Vagina (tissue), 2 donors: ENCODE measurements around the gene DOCK2. TPM values are rescaled to one million over a fixed set of nuclear protein-coding genes. Genes with fewer than 3 reads are reported as not detected.

Experiments
- DNase-seq, 2 donors: peaks; one replicate each; pipeline ENCODE4 v3.0.0-alpha.2; 2017; ENCODE audit errors: extremely low spot score in 2 of 2
- H3K27ac ChIP-seq: fragments of 200-600 bp; sonication (generic); one replicate; pipeline ENCODE4 v1.5.1; 2019
- H3K27me3 ChIP-seq: fragments of 200-600 bp; sonication (generic); one replicate; pipeline ENCODE4 v1.5.1; 2019
- H3K36me3 ChIP-seq, 2 donors: fragments of 200-600 bp; sonication (generic); one replicate each; pipeline ENCODE4 v1.5.1; 2017 to 2019
- H3K4me1 ChIP-seq: fragments of 200-600 bp; sonication (generic); one replicate; pipeline ENCODE4 v1.5.1; 2019
- H3K4me3 ChIP-seq, 2 donors: fragments of 200-600 bp; sonication (generic); 1 replicate in 1 of 2; 2 replicates in 1 of 2; pipeline ENCODE4 v1.5.1; 2016 to 2019
- H3K9me3 ChIP-seq: fragments of 200-600 bp; sonication (generic); one replicate; pipeline ENCODE4 v1.5.1; 2019
- POLR2A ChIP-seq, 2 donors: fragments of 450-650 bp; IDR thresholded peaks; one replicate each; pipeline ENCODE4 v1.6.1; 2017; ENCODE audit warnings: antibody characterized with exemption in 2 of 2, mild to moderate bottlenecking in 2 of 2, moderate library complexity in 2 of 2
- POLR2AphosphoS5 ChIP-seq, 2 donors: sonication (generic); formaldehyde crosslinking; IDR thresholded peaks; one replicate each; pipeline ENCODE4 v1.9.0; 2017; ENCODE audit warnings: antibody characterized with exemption in 2 of 2, mild to moderate bottlenecking in 2 of 2, low read depth in 1 of 2; ENCODE audit not compliant: insufficient read depth in 1 of 2
- intact Hi-C: fragments of 100-400 bp; cut with DNase I; formaldehyde crosslinking; loops from one replicate; pipeline ENCODE4 v1.15.1; 2023
- total RNA-seq: library from RNA; depleted of rRNA; stranded (reverse); fragments of >200 nt; gene quantifications from one replicate; pipeline ENCODE4 v1.2.3, GENCODE V29; 2016
- TF ChIP-seq, protein P1 (sequence below), 3 experiments: fragments of 450-650 bp in 2 of 3; fragments of 200-600 bp in 1 of 3; sonication (generic) in 1 of 3; IDR thresholded peaks; one replicate each; pipeline ENCODE4 v1.5.1; 2017 to 2019; ENCODE audit warnings: antibody characterized with exemption in 3 of 3, mild to moderate bottlenecking in 2 of 3, moderate library complexity in 2 of 3

The DOCK2 gene
- total RNA-seq, 1 donor from 2014 or later, result 18.2 TPM

DNA sequence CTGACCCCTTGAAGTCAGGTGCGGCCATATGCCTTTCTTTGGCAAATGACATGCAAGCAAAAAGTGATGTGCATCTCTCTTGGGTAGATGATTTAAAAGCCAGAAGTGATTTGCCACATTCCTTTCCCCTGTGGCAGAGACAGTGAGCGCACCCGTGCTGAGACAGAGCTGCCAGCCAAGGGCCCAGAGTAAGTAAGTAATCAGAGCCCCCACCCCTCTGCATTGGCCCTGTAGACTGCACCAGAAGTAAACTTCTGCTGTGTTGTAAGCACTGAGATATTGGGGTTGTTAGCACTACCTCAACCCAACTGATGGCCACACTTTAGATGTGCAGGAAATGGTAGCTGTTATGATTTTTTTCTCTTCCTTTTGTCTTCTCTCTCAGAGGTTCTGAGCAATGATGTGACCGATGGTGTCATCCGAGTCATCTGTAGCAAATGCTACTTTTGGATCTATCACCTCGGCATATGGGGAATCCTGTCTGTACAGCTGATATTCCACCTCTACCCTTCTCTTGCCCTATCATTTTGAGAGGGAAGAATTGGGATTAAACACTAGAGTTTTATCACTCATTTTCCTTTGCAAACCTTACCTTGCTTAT lies 58.0 kb downstream of the DOCK2 start:
- DNase-seq, result no peak
- H3K36me3 ChIP-seq, result no peaks in the 10 kb centered on the region
- H3K27me3 ChIP-seq, result no peaks in the 10 kb centered on the region
- TF ChIP-seq, protein P1, sequence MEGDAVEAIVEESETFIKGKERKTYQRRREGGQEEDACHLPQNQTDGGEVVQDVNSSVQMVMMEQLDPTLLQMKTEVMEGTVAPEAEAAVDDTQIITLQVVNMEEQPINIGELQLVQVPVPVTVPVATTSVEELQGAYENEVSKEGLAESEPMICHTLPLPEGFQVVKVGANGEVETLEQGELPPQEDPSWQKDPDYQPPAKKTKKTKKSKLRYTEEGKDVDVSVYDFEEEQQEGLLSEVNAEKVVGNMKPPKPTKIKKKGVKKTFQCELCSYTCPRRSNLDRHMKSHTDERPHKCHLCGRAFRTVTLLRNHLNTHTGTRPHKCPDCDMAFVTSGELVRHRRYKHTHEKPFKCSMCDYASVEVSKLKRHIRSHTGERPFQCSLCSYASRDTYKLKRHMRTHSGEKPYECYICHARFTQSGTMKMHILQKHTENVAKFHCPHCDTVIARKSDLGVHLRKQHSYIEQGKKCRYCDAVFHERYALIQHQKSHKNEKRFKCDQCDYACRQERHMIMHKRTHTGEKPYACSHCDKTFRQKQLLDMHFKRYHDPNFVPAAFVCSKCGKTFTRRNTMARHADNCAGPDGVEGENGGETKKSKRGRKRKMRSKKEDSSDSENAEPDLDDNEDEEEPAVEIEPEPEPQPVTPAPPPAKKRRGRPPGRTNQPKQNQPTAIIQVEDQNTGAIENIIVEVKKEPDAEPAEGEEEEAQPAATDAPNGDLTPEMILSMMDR (IDR thresholded peaks at IDR 0.05), result no peak
- TF ChIP-seq POLR2AphosphoS5 (IDR thresholded peaks at IDR 0.05; ENCODE audit: insufficient read depth in 1 of 2, low read depth in 1 of 2), result no peak
- no peak overlapping the region for H3K4me3 ChIP-seq
- intact Hi-C loops, result no loop called here
- H3K27ac ChIP-seq, result no peak overlapping the region
- H3K4me1 ChIP-seq, result no peaks in the 10 kb centered on the region
- H3K9me3 ChIP-seq, result no peaks in the 10 kb centered on the region

DNA sequence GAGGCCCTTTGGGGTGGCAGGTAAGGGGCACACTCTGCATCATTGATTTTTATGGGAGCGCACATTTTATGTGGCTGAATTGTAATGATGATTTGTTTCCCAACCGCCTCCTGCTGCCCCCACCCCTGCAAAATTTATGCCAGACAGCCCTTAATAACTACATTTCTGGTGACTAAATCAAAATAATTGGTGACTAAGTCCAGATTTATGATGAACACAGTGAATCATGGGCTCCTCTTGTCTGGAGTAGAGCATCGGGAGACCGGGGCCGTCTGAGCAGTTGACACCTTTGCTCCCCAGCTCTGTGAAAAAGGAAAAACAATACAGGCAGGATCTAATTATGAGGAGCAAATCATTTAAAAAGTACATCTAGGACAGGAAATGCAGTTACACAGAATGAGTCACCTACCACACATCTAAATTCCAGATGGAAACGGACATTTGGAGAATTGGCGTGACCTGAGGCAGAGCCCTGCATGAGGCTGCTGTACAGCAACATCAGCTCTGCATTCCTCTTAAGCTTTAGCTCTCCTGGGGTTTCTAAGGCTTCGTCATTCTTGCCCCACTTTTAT lies 58.9 kb downstream of the DOCK2 start:
- H3K36me3 ChIP-seq, result no peaks in the 10 kb centered on the region
- TF ChIP-seq POLR2AphosphoS5 (IDR thresholded peaks at IDR 0.05; ENCODE audit: insufficient read depth in 1 of 2, low read depth in 1 of 2) (no peak), POLR2A (IDR thresholded peaks at IDR 0.05) (no peak)
- TF ChIP-seq, protein P1 (IDR thresholded peaks at IDR 0.05), result no peak

DNA sequence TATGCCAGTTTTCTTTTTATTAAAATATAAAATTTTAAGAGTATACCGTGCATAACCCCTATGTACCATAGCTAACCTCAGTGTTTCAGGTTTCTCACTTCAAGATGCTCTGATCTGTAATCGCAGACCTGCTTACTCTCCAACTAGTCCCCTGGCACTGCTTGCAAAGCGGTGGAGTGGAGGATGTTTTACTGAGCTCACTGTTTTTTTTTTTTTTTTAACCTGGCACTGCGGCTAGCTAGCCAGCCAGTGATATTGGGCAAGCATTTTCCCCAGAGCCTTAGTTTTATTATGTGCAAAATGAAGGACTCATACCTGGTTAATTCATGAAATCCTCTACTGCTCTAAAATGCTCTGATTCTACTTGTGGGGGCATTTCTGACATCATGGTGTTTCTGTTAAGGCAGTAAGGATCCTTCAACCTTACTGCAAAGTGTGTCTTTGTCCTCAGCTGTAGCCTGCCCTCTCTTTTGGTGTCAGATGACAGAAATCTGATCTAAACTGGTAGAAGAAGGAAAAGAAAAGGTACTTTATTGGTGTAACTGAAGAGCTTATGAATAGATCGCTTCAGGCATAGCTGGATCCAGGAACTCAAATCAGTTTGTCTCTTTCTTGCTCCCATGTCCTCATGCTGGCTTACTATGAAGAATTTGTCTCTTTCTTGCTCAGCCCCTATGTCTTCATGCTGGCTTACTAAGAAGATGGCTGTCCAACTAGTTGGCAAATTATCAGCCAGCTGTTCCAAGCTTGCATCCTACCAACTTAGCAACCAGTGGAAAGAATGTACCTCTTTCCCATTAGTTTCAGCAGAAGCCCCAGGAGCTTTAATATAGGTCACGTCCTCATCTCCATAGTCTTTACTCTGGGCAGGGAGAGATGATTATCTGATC lies 59.8 kb downstream of the DOCK2 start:
- no peaks in the 10 kb centered on the region for H3K36me3 ChIP-seq
- intact Hi-C loops, result no loop called here
- H3K27ac ChIP-seq, result no peak overlapping the region
- no peak for DNase-seq
- H3K4me1 ChIP-seq, result no peaks in the 10 kb centered on the region
- TF ChIP-seq, protein P1 (IDR thresholded peaks at IDR 0.05), result no peak
- no peak for TF ChIP-seq POLR2A (IDR thresholded peaks at IDR 0.05)
- H3K4me3 ChIP-seq, result no peak overlapping the region
- no peaks in the 10 kb centered on the region for H3K9me3 ChIP-seq
- H3K27me3 ChIP-seq, result no peaks in the 10 kb centered on the region

More for the DNA sequence above, 58.9 kb downstream of the DOCK2 start:
- no peak overlapping the region for H3K27ac ChIP-seq
- no peak overlapping the region for H3K4me3 ChIP-seq
- intact Hi-C loops, result no loop called here
- no peaks in the 10 kb centered on the region for H3K4me1 ChIP-seq
- DNase-seq, result no peak
- H3K9me3 ChIP-seq, result no peaks in the 10 kb centered on the region
- H3K27me3 ChIP-seq, result no peaks in the 10 kb centered on the region

DNA sequence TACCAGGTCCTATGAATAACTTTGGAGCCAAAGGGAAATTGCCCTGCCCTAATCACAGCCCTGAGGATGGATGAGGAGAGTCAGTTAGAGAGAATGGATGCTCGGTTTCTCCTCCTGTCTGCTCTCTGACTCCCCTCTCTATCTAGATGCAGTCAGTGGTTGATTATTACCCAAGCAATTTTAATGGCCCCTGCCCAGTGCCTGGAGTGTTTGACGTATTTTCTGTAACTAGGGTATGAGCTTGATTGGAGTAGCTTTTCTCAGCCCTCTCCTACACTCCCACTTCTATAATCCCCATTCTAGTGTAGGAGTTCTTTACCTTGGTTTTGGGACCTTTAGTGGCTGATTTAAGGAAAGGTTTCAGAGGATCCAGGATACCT lies 60.4 kb downstream of the DOCK2 start:
- DNase-seq, result no peak
- no peaks in the 10 kb centered on the region for H3K36me3 ChIP-seq
- H3K27me3 ChIP-seq, result no peaks in the 10 kb centered on the region
- H3K9me3 ChIP-seq, result no peaks in the 10 kb centered on the region
- H3K4me3 ChIP-seq, result no peak overlapping the region
- TF ChIP-seq POLR2A (IDR thresholded peaks at IDR 0.05) (no peak), POLR2AphosphoS5 (IDR thresholded peaks at IDR 0.05; ENCODE audit: insufficient read depth in 1 of 2, low read depth in 1 of 2) (no peak)
- TF ChIP-seq, protein P1 (IDR thresholded peaks at IDR 0.05), result no peak
- no peaks in the 10 kb centered on the region for H3K4me1 ChIP-seq
- intact Hi-C loops, result no loop called here
- no peak overlapping the region for H3K27ac ChIP-seq

DNA sequence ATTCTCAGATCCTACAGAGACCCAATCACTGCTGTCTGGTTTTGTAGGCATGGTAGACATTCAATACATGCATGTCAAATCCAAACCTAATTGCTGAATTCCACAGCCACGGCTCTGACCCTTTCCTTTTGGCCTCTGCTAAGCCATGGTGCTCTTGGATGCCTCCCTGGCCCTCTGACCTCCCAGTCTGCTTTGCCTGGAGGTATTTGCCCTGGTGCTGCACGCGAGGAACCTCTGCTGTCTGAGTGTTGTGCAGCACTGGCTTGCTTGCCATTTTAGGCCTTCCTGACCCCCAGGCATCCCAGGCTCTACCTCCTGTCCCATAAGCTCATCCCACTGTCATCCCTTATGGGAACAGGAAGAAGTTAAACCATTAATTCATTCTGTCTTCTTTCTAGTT lies 60.9 kb downstream of the DOCK2 start:
- TF ChIP-seq POLR2AphosphoS5 (IDR thresholded peaks at IDR 0.05; ENCODE audit: insufficient read depth in 1 of 2, low read depth in 1 of 2) (no peak), POLR2A (IDR thresholded peaks at IDR 0.05) (no peak)
- TF ChIP-seq, protein P1 (IDR thresholded peaks at IDR 0.05), result no peak
- intact Hi-C loops, result no loop called here
- H3K36me3 ChIP-seq, result no peaks in the 10 kb centered on the region
- H3K27ac ChIP-seq, result no peak overlapping the region
- H3K27me3 ChIP-seq, result no peaks in the 10 kb centered on the region
- H3K4me1 ChIP-seq, result no peaks in the 10 kb centered on the region
- no peak for DNase-seq
- no peaks in the 10 kb centered on the region for H3K9me3 ChIP-seq
- no peak overlapping the region for H3K4me3 ChIP-seq
